Activated naive CD8-positive, alpha-beta T cell treated with anti-CD3 and anti-CD28 coated beads for 36 hours (primary cell): ENCODE measurements around the gene BPIFA1. TPM values are rescaled to one million over a fixed set of nuclear protein-coding genes. Genes with fewer than 3 reads are reported as not detected.

ENCODE experiments used
- DNase-seq: peaks from one replicate; pipeline ENCODE4 v3.0.0; 2021
- H3K27ac Mint-ChIP-seq: one replicate; pipeline ENCODE4 v1.8.0; 2022; ENCODE audit warnings: mild to moderate bottlenecking, moderate library complexity, mixed read lengths
- H3K27me3 Mint-ChIP-seq: one replicate; pipeline ENCODE4 v1.8.0; 2022; ENCODE audit warnings: mild to moderate bottlenecking, mixed read lengths
- H3K36me3 Mint-ChIP-seq: one replicate; pipeline ENCODE4 v1.8.0; 2021; ENCODE audit warnings: mild to moderate bottlenecking, mixed read lengths
- H3K4me1 Mint-ChIP-seq: one replicate; pipeline ENCODE4 v1.8.0; 2021; ENCODE audit warnings: mixed read lengths
- H3K4me3 Mint-ChIP-seq: one replicate; pipeline ENCODE4 v1.8.0; 2022; ENCODE audit warnings: mild to moderate bottlenecking, moderate library complexity, mixed read lengths
- H3K9me3 Mint-ChIP-seq: one replicate; pipeline ENCODE4 v1.8.0; 2022; ENCODE audit warnings: mixed read lengths
- total RNA-seq, 2 experiments: library from RNA; stranded (reverse); gene quantifications; one replicate each; pipeline ENCODE4 v1.2.3, GENCODE V29; 2021

The BPIFA1 gene
- total RNA-seq, 2 experiments from 2014 or later, result not detected

DNA sequence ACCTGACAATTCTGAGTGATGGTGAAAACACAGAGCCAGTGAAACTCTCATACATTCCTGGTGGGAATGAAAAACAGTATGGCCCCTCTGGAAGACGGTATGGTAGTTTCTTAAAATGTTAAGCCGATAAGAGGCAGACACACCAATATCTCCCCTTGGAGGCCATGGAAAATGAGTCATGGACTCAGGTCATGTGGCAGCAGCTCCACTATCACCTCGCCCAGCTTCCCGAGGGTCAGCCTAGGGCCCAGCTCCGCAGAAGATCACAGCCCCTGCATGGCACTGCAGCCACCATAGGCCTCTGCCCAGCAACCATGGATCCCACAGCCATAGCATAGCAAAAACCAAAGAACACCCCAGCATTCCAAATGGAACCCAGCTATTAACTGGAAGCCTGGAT lies 21.4 kb downstream of the BPIFA1 start:
- Mint-ChIP-seq H3K4me3 (no peak overlapping the region), H3K27me3 (peaks cover 38% of the 10 kb centered on the region), H3K27ac (no peak overlapping the region), H3K9me3 (peaks cover 2% of the 10 kb centered on the region), H3K36me3 (no peaks in the 10 kb centered on the region), H3K4me1 (no peaks in the 10 kb centered on the region)
- DNase-seq, result no peak

DNA sequence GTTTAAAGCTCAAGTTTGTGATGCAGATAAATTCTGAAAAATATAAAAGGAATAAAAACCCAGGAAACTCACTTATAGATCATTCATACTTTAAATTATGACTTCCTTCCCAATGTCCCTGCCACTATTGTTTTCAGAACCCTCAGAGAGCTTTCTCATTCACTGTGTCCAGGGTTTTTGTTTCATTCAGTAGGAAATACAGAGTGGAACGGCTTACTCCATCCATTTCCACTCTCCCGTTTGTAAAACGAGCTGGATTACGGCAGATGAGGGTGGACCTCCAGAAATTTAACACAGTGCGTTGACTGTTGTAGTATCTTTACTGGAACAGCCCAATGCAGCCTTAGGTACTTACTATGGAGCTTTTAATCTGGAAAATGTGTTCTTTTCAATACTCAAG lies 23.6 kb downstream of the BPIFA1 start:
- H3K4me1 Mint-ChIP-seq, result no peaks in the 10 kb centered on the region
- no peaks in the 10 kb centered on the region for H3K36me3 Mint-ChIP-seq
- no peak overlapping the region for H3K4me3 Mint-ChIP-seq
- no peak for DNase-seq
- no peak overlapping the region for H3K27ac Mint-ChIP-seq
- H3K9me3 Mint-ChIP-seq, result peaks cover 1% of the 10 kb centered on the region
- peaks cover 30% of the 10 kb centered on the region for H3K27me3 Mint-ChIP-seq

DNA sequence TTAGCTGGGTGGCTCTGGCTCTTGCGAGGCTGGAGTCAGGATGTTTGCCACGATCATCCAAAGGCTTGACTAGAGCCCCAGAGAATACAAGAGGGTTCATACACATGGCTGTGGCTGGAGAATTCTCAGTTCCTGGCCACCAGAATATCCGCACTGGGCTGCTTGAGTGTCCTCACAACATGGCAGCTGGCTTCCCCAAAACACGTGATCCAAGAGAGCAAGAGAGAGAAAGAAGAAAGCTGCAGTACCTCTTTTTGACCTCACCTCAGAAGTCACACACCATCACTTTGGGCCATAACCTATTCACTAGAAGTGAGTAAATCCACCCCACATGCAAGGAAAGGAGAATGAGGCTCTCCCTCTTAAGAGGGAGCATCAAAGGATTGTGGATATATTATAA lies 25.7 kb downstream of the BPIFA1 start:
- Mint-ChIP-seq H3K4me1 (no peaks in the 10 kb centered on the region), H3K27me3 (peaks cover 24% of the 10 kb centered on the region), H3K27ac (no peak overlapping the region)

DNA sequence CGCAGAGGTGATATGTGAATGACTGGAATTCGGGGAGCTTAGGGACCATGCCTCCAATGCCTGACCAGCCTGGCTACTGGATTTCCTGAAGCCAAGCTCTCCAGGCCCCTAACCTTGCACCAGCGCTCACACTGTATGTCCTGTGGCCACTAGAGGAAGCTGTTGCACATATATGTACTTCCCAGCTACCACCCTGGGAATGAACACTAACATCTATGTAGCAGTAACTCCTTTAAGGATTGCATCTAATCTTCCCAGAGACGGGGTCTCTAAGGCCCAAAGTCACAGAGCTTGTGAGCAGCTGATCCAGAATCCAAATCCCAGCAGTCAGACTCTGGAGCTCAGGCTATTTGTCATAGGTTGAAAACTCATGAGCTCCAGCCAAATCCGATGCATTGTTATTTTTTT lies 26.9 kb downstream of the BPIFA1 start:
- H3K4me3 Mint-ChIP-seq, result no peak overlapping the region
- H3K4me1 Mint-ChIP-seq, result no peaks in the 10 kb centered on the region
- no peaks in the 10 kb centered on the region for H3K36me3 Mint-ChIP-seq
- H3K27me3 Mint-ChIP-seq, result peaks cover 20% of the 10 kb centered on the region
- no peak for DNase-seq
- H3K27ac Mint-ChIP-seq, result no peak overlapping the region
- H3K9me3 Mint-ChIP-seq, result no peaks in the 10 kb centered on the region

More for the DNA sequence above, 25.7 kb downstream of the BPIFA1 start:
- no peaks in the 10 kb centered on the region for H3K36me3 Mint-ChIP-seq
- H3K4me3 Mint-ChIP-seq, result no peak overlapping the region
- no peaks in the 10 kb centered on the region for H3K9me3 Mint-ChIP-seq
- no peak for DNase-seq

DNA sequence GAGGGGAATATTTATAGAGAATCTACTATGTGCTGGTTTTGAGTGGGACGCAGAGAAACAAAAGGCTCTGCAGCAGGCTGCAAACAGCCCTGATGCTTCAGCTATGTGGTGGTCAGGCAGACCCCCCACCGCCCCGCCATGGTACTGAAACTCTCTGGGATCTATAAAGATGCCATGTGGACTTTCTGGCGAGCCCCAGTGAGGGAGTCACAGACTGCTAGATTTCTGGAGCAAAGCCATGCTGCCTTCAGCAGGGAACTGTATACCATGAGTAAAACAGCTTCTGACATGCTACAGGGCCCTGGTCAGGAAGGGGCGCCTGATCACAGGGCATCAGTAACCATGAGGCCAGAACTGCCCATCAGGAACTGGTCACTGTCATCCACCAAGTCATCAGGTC lies 28.0 kb downstream of the BPIFA1 start:
- no peak overlapping the region for H3K4me3 Mint-ChIP-seq
- no peak overlapping the region for H3K27ac Mint-ChIP-seq
- no peaks in the 10 kb centered on the region for H3K9me3 Mint-ChIP-seq

DNA sequence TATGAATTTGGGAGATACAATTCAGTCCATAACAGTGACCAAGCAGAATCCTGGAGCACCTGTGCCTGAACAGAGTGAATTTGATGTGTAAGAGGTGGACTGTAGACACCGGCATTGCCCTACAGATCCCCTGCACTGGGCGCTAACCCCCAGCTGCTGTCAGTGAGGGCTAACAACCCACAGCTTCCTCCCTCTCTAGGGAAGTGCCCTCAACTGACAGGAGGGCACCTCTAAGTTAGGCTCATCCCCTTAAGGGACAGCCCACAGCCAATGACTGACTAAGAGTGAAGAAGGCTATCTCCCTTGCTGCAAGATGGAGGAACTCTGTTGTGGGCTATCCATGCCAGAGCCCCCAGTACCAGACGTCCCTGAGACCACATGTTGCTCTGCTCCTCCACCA lies 31.9 kb downstream of the BPIFA1 start:
- Mint-ChIP-seq H3K9me3 (no peaks in the 10 kb centered on the region), H3K36me3 (no peaks in the 10 kb centered on the region), H3K27me3 (peaks cover 6% of the 10 kb centered on the region), H3K4me3 (no peak overlapping the region), H3K4me1 (no peaks in the 10 kb centered on the region), H3K27ac (no peak overlapping the region)
- no peak for DNase-seq

More for the DNA sequence above, 28.0 kb downstream of the BPIFA1 start:
- Mint-ChIP-seq H3K4me1 (no peaks in the 10 kb centered on the region), H3K27me3 (peaks cover 25% of the 10 kb centered on the region), H3K36me3 (no peaks in the 10 kb centered on the region)
- DNase-seq, result no peak

DNA sequence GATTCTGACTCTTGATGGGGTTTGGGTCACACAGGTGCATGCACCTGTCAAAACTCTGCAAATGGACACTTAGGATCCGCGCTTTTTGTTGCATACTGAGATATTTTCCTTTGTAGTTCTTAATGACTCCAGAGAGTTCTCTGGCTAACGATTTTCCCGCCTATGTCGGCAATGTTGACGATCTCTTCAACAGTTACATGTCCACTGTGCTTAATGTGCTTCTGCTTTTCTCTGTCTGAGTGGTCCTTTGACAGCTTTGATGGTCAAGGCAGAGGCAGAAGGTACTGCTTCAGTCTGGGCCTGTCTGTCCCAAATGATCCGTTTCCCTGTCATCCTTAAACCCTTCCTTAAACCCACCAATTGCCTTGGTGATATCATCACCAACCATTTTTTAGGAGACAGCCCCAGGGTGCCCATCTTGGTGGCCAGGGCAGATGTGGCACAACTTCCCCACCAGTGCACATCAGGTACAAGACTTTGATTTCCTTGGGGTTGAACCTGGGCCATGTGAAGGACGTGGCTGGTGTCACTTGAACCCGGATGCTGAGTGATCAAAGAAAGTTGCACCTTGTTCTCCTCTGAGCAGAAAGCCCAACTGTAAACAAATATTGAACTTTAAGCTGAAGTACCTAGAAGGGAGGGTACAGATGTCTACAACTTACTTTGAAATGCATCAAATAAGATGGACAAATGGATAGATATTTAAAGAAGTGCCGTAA lies 36.5 kb downstream of the BPIFA1 start:
- no peak overlapping the region for H3K27ac Mint-ChIP-seq
- H3K36me3 Mint-ChIP-seq, result no peaks in the 10 kb centered on the region
- H3K4me1 Mint-ChIP-seq, result no peaks in the 10 kb centered on the region

DNA sequence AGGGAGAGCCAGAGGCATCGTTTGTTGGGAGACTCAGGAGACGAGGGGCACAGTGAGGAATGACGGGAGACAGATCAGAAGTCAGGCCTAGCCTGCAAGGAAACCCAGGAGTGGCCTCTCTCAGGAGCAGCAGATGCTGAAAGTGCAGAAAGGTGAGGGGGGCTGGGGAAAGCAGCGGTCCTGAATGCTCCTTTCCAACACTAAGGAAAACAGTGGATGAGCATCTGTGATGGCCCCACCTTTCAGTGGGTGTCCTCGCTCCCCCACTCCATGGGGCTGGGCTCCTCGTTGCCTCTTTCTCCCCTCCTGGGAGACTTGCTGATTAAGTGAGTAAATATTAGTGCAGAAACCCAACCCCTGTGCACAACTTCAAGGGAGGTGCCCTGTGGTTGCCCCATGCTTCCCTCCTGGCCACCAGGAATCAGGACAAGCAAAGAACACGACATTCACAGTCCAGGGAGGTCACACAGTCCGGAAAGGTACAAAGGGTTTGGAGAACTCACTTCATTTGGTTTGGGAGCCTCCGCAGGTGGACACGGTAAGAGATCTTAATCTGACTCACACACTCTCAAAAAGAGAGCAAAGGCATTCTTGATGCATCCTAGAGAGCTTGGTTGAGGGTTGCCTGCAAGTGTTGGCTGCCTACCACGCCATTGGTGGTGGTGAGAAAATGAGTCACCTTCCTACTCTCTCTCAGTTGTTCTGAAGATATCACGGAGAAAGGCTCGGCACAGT lies 37.5 kb downstream of the BPIFA1 start:
- Mint-ChIP-seq H3K9me3 (no peaks in the 10 kb centered on the region), H3K36me3 (no peaks in the 10 kb centered on the region), H3K4me1 (no peaks in the 10 kb centered on the region), H3K27me3 (peaks cover 10% of the 10 kb centered on the region), H3K4me3 (no peak overlapping the region), H3K27ac (no peak overlapping the region)
- DNase-seq, result no peak

More for the DNA sequence above, 36.5 kb downstream of the BPIFA1 start:
- no peak for DNase-seq
- Mint-ChIP-seq H3K4me3 (no peak overlapping the region), H3K27me3 (peaks cover 14% of the 10 kb centered on the region), H3K9me3 (no peaks in the 10 kb centered on the region)

DNA sequence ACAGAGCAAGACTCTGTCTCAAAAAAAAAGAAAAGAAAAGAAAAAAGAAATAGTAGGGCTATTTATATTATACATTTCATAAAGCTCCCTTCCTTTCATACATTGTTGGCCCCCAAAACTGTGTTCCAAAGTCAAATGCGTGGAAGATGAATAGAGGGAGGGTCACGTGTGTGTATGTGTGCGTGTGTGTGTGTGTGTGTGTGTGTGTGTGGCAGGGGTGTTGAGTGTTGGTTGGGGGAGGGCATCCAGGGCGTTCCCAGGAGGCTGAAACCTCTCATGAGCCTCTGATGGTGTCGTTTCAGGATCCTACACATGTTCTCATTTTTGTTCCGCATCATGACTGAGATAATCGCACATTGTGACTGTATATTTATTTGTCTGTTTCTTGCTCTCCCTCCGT lies 39.4 kb downstream of the BPIFA1 start:
- H3K27me3 Mint-ChIP-seq, result peaks cover 10% of the 10 kb centered on the region
- H3K36me3 Mint-ChIP-seq, result no peaks in the 10 kb centered on the region
- no peak for DNase-seq
- H3K27ac Mint-ChIP-seq, result no peak overlapping the region
- no peaks in the 10 kb centered on the region for H3K4me1 Mint-ChIP-seq
- H3K9me3 Mint-ChIP-seq, result no peaks in the 10 kb centered on the region
- H3K4me3 Mint-ChIP-seq, result no peak overlapping the region

DNA sequence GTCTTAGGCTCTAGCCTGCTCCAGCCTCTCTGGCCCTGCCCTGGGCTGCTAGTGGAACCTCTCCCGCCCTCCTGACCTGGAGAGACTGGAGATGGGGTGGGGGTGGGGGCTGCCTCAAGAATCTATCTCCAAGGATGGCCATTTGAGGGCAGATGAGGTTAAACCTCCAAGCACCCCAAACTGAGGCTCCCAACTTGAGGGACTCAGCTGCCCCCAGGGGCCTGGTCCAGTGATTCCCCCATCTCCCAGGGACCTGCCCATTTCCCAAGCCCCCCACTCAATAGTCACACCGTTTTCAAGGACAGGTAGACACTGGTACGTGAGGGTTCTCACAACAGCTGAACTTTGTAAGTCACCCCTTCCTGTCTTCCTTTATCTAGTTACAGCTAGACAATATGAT lies 40.1 kb downstream of the BPIFA1 start:
- no peak overlapping the region for H3K27ac Mint-ChIP-seq
- H3K4me1 Mint-ChIP-seq, result no peaks in the 10 kb centered on the region
- no peak for DNase-seq
- H3K9me3 Mint-ChIP-seq, result no peaks in the 10 kb centered on the region
- H3K36me3 Mint-ChIP-seq, result no peaks in the 10 kb centered on the region
- no peak overlapping the region for H3K4me3 Mint-ChIP-seq
- H3K27me3 Mint-ChIP-seq, result peaks cover 10% of the 10 kb centered on the region

DNA sequence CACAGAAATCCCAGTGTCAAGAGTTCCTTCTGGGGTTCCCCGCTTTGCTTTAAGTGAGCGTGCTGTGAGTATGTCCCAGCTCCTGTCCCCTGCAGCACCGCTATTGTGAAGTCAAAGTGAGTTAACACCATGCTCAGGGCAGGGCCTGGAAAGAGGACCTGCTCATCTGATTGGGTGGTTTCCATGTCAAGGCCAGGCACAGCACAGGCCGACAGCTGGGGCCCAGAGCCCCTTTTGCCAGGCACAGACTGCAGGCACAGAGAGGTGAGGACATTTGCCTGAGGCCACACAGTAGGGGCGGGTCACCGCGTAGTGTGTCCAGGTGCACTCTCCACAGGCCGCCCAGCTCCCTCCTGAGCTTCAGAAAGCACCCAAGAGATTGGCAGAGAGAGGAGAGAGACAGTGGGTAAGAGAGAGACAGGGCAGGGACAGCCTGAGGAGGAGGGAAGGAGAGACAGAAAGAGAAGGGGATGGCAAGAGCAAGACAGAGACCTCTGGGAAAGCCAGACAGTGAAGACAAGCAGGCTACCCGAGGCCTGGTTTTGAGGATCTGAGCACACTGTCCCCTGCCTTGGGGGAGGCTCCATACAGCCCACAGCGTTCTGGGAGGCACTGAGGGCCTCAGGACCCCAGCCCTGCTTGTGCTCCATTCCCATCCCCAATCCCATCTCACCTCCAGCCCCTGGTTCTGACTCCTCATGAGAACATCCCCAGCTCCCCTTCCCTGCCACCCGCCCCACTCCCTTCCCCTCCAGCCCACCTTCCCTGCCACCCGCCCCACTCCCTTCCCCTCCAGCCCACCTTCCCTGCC lies 40.7 kb downstream of the BPIFA1 start:
- Mint-ChIP-seq H3K9me3 (no peaks in the 10 kb centered on the region), H3K27me3 (peaks cover 10% of the 10 kb centered on the region), H3K4me1 (no peaks in the 10 kb centered on the region), H3K36me3 (no peaks in the 10 kb centered on the region), H3K4me3 (no peak overlapping the region), H3K27ac (no peak overlapping the region)
- DNase-seq, result no peak

DNA sequence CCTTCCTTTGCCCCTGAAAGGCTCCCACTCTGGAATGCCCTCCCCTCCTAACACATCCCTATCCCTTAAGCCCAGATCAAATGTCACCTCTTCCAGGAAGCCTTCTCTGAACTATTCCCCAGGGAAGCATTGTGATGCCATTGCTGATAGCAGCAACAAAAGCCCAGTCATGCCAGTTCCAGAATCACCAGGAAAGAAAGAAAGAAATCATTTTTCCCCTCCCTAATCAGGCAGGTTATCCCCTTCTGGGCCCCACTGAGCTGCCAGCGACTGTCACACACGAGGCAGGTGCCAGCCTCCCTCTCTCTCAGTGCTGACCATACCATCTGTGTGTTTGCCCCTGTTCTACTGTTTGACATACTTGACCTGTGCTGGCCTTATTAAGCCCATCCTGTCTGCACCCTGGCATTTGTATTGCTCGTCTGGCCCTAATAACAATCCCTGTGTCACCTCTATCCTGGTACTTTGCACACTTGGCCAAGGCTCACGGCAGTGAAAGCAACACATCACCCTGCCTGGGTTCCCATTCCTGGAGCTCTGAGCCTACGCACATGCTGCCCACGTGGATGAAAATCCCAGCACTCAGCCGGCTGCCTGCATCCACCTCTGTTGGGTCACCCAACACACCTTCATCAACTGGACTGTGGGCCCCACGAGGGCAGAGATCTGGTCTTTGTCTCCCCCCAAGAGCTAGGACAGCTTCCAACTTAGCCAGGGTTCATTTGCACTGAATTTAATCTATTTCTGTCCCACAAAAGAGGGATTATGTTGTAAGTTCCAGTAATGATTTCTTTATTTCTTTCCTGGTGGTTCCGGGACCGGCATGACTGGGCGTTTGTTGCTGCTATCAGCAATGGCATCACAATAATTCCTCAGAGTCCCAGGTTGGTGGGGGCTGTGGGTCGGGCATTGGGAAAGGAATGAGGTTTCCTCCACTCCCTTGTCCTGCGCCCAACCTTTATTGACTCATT lies 42.0 kb downstream of the BPIFA1 start:
- no peak for DNase-seq
- Mint-ChIP-seq H3K27me3 (peaks cover 10% of the 10 kb centered on the region), H3K27ac (no peak overlapping the region), H3K9me3 (no peaks in the 10 kb centered on the region), H3K36me3 (no peaks in the 10 kb centered on the region), H3K4me3 (no peak overlapping the region), H3K4me1 (no peaks in the 10 kb centered on the region)

DNA sequence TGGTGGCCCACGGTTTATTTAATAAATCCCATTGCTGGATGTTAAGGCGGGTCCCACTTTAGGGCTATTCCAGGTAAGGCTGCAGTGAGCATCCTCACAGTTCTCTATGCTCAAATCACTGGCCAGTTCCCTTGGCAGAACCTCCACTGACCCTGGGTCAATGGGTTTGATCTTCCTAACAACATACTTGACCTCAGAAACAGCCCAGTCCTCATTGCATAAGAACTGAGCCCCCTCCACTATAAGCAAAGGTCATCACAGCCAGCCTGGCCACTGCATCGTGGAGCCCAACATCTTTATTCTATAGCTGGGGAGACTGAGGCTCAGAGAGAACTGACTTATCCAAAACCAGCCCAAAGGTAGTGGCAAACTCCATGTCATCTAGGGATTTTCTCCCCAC lies 42.9 kb downstream of the BPIFA1 start:
- Mint-ChIP-seq H3K4me1 (no peaks in the 10 kb centered on the region), H3K27me3 (peaks cover 10% of the 10 kb centered on the region), H3K27ac (no peak overlapping the region), H3K4me3 (no peak overlapping the region), H3K9me3 (no peaks in the 10 kb centered on the region), H3K36me3 (no peaks in the 10 kb centered on the region)
- no peak for DNase-seq

DNA sequence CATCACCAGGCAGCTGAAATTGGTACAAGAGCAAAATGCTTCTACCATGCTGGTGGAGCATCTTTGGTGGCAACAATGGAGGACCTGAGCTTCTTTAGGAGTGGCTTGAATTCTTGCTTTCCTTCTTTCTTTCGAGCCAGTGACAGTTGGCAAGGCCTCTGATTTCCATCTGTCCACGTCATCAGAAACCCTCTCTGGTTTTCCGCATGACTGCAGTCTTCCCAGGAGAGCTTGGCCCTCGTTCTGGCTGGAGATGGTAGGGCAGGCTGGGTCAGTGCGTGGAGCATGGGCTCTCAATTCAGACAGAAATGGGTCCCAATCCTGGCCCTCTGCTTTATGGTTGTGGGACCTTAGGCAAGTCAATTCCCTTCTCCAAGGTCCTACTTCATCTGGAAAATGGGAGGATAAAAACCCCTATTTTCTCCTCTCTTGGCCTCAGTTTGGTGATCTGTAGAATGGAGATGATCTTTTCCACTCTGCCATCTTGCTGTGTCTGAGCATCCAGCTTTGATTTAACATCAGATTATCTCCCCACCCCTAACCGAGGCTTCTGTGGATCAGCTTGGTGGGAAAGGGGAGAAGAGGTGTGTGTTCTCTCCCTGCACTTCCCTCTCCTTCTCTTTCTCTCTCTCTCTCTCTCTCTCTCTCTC lies 43.6 kb downstream of the BPIFA1 start:
- peaks cover 10% of the 10 kb centered on the region for H3K27me3 Mint-ChIP-seq
- H3K36me3 Mint-ChIP-seq, result no peaks in the 10 kb centered on the region
- H3K27ac Mint-ChIP-seq, result no peak overlapping the region
- no peak overlapping the region for H3K4me3 Mint-ChIP-seq
- no peaks in the 10 kb centered on the region for H3K4me1 Mint-ChIP-seq
- no peaks in the 10 kb centered on the region for H3K9me3 Mint-ChIP-seq
- no peak for DNase-seq
